Keratinocyte (primary cell): Measurements from ENCODE around the gene UBR3.

Source experiments
- CTCF ChIP-seq, 3 experiments: IDR thresholded peaks in 1 of 3; conservative IDR thresholded peaks in 1 of 3; optimal IDR thresholded peaks in 1 of 3; 2 replicates in 2 of 3; 3 replicates in 1 of 3; pipeline versions ENCODE3 to v1.5.1; 2011; ENCODE audit warnings: low read length in 3 of 3, mild to moderate bottlenecking in 3 of 3, moderate library complexity in 2 of 3, control low read depth in 1 of 3, inconsistent platforms in 1 of 3; ENCODE audit not compliant: insufficient read depth in 2 of 3; ENCODE audit errors: extremely low read depth in 1 of 3
- EZH2 ChIP-seq: IDR thresholded peaks from one replicate; pipeline ENCODE4 v1.6.1; 2012; ENCODE audit warnings: inconsistent platforms, mild to moderate bottlenecking, low read length, moderate library complexity

GRCh38 chr2:169865492-169865891 is 38.2 kb downstream of the UBR3 start:
- TF ChIP-seq CTCF (optimal IDR thresholded peaks at IDR 0.05 in 1 of 3, IDR thresholded peaks at IDR 0.05 in 1 of 3, conservative IDR thresholded peaks at IDR 0.05 in 1 of 3; ENCODE audit: extremely low read depth in 1 of 3, insufficient read depth in 2 of 3, low read length in 3 of 3): no peak
- TF ChIP-seq EZH2: no peak
